Measurements from ENCODE around the gene B3GALT4. TPM values are rescaled to one million over a fixed set of nuclear protein-coding genes. Genes with fewer than 3 reads are reported as not detected.
"Not testable (repeated sequence)": the region's sequence is repeated elsewhere in the genome, so short reads cannot be mapped to it uniquely, and the experiment has no call there.

Gene B3GALT4
- total and polyA plus RNA-seq, 8 donors = 9.8 to 42.9 (median 11.5) TPM; not detected in 1

GRCh38 chr6:33273924-33274902, 2.7 kb upstream of the B3GALT4 start:
- intact Hi-C loops (cut with DNase I; ENCODE audit: low total_unique reads) = no loop called here
- Histone ChIP-seq H3K27me3 (no peaks in the 10 kb centered on the region), H3K9me3 (no peaks in the 10 kb centered on the region), H3K27ac (peak overlapping the region; percentile 3 to 95 (median 45)), H3K36me3 (peaks cover 39 to 51% (median 48%) of the 10 kb centered on the region in 4 donors), H3K4me1 (peaks cover 58 to 84% (median 84%) of the 10 kb centered on the region in 4 donors), H3K4me3 (peak overlapping the region in 3 of 4 donors; percentile 9 to 77 (median 77))
- peak in 1 of 2 donors; percentile 3 for DNase-seq
- TF ChIP-seq POLR2A (IDR thresholded peaks at IDR 0.05) (no peak), CTCF (IDR thresholded peaks at IDR 0.05) (no peak), POLR2AphosphoS5 (IDR thresholded peaks at IDR 0.05) (no peak), EP300 (IDR thresholded peaks at IDR 0.05) (no peak)
- WGBS, 5 donors = 36 to 46% (median 43%) methylated on average over 14 of the region's 14 CpGs

- DNase-seq = peak in 1 of 2 donors; percentile 9
- intact Hi-C loops (cut with DNase I; ENCODE audit: low total_unique reads); H3K27me3 ChIP-seq; H3K9me3 ChIP-seq: not testable (repeated sequence)
- Histone ChIP-seq H3K4me3 (peak overlapping the region in 3 of 4 donors; percentile 70 to 77 (median 72)), H3K36me3 (peaks cover 43 to 64% (median 62%) of the 10 kb centered on the region in 4 donors), H3K27ac (peak overlapping the region; percentile 91 to 97 (median 95)), H3K4me1 (peaks cover 58 to 84% (median 78%) of the 10 kb centered on the region in 4 donors)
- 52 to 74% (median 60%) methylated on average over 16 of the region's 16 CpGs for WGBS, 5 donors
Measured at GRCh38 chr6:33275795-33276580, 935 bp upstream of the B3GALT4 start.

- TF ChIP-seq CTCF (IDR thresholded peaks at IDR 0.05) = no peak
- TF ChIP-seq POLR2AphosphoS5 (IDR thresholded peaks at IDR 0.05) = no peak
- no peak for TF ChIP-seq POLR2A (IDR thresholded peaks at IDR 0.05)
- no peak for TF ChIP-seq EP300 (IDR thresholded peaks at IDR 0.05)
- intact Hi-C loops (cut with DNase I; ENCODE audit: low total_unique reads) = no loop called here
- Histone ChIP-seq H3K9me3 (no peaks in the 10 kb centered on the region), H3K27ac (peak overlapping the region; percentile 91 to 97 (median 95)), H3K36me3 (peaks cover 45 to 69% (median 67%) of the 10 kb centered on the region in 4 donors), H3K4me1 (peaks cover 58 to 81% (median 76%) of the 10 kb centered on the region in 4 donors), H3K27me3 (no peaks in the 10 kb centered on the region), H3K4me3 (peak overlapping the region; percentile 70 to 79 (median 74))
- no peak for DNase-seq
Measured at GRCh38 chr6:33276581-33276863, 401 bp upstream of the B3GALT4 start.

- H3K4me1 ChIP-seq = peaks cover 52 to 76% (median 67%) of the 10 kb centered on the region in 4 donors
- peaks cover 45 to 82% (median 79%) of the 10 kb centered on the region in 4 donors for H3K36me3 ChIP-seq
- peak in 1 of 2 donors; percentile 42 for DNase-seq
Measured at GRCh38 chr6:33277663-33278391, 904 bp downstream of the B3GALT4 start.

More at GRCh38 chr6:33277663-33278391, 904 bp downstream of the B3GALT4 start:
- WGBS, 5 donors = 33 to 49% (median 44%) methylated on average over 15 to 39 of the region's 39 CpGs
- H3K27me3 ChIP-seq = no peaks in the 10 kb centered on the region
- no peaks in the 10 kb centered on the region for H3K9me3 ChIP-seq
- TF ChIP-seq POLR2A (IDR thresholded peaks at IDR 0.05) = no peak
- no peak for TF ChIP-seq CTCF (IDR thresholded peaks at IDR 0.05)
- no peak for TF ChIP-seq POLR2AphosphoS5 (IDR thresholded peaks at IDR 0.05)
- no peak for TF ChIP-seq EP300 (IDR thresholded peaks at IDR 0.05)
- intact Hi-C loops (cut with DNase I; ENCODE audit: low total_unique reads) = no loop called here
- peak overlapping the region; percentile 91 to 97 (median 95) for H3K27ac ChIP-seq
- peak overlapping the region; percentile 70 to 79 (median 74) for H3K4me3 ChIP-seq
